Smooth muscle cell of trachea (primary cell): ENCODE data around the gene GNAS. TPM values are rescaled to one million over a fixed set of nuclear protein-coding genes. Genes with fewer than 3 reads are reported as not detected.

Experiments
- total RNA-seq: library from RNA; depleted of rRNA; stranded (reverse); fragments of >200 nt; gene quantifications from 2 replicates; pipeline ENCODE4 v1.2.1, GENCODE V29; 2014

Gene GNAS
- 497 and 565 TPM in 2 replicates for total RNA-seq

DNA sequence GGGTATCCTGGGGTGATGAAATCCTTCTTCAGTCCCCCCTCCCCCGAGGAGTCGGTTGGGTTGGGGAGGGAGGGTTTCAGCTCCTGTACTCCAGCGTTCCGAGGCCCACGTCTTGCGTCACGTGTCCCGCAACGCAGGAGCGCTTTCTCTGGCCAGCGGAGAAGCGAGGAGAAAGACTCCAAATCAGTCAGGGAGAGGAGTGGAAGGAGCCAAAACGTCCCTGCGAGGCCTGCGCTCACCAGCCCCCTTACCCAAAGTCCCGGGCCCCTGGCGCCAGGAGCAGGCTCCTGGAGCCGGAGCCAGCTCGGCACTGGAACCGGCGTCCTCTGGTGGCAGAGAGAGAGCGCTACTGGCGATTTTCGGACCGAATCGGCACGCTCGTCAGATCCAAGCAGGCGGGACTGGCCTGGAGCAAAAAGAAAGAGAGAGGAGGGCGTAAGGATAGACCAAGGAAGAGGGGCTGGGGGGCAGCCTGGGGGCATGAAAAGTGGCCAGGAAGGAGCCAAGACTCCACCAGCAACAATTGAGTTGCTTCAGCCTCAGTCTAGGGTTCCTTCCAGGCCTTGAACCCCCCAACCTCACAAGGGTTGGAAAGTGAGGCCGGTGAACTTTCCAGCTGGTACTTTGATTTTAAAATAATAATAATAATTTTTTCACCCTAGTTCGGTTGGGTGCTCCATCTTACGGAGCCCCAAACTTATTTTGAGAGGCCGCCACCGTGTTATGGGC is at the start of gene GNAS:
TSS of gene GNAS (plus strand) at position 174 of the 729 bp plus-strand sequence.

DNA sequence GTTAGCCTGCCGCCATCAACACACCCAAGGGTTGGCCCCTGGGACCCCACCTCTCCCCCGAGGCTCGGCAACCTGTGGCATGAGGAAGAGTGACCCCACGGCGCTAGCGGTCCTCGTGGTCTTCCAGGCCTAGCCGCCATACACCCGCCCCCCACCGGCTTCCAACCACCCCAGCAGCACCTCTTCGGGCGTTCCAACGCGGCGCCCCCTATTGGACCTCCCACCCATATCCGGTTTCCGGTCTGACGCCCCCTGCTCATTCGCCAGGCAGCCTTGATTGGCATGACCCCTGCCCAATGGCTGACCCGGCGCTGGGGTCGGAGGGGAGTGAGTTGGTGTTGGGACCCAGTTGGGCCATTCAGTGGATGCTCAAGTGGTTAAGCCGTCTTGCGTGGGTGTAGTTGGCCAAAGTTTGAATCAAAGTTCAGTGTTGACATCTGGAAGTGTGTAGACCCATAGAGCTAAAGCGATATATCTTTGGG is 1.8 kb upstream of the GNAS start, which contains the start of gene GNAS-AS1:
TSS of gene GNAS-AS1 (minus strand) at position 210 of the 482 bp plus-strand sequence.

Other genes starting within 250 kb of the GNAS start
- gene STX16, start 201.4 kb upstream of the GNAS start, total RNA-seq: 47.1 and 52.9 TPM in 2 replicates
- gene NPEPL1, start 159.9 kb upstream of the GNAS start, total RNA-seq: 23.0 and 27.6 TPM in 2 replicates
- gene GNAS-AS1, start 1.8 kb upstream of the GNAS start, total RNA-seq: 1.2 and 1.3 TPM in 2 replicates
- 57.6 and 67.2 TPM in 2 replicates for gene NELFCD, start 128.5 kb downstream of the GNAS start, total RNA-seq
- 136 and 168 TPM in 2 replicates for gene CTSZ, start 154.5 kb downstream of the GNAS start, total RNA-seq
- gene TUBB1, start 166.7 kb downstream of the GNAS start, total RNA-seq: not detected in 2 replicates
- gene ATP5F1E, start 179.6 kb downstream of the GNAS start, total RNA-seq: 23.2 and 27.6 TPM in 2 replicates
- gene PRELID3B, start 190.1 kb downstream of the GNAS start, total RNA-seq: 64.7 and 70.0 TPM in 2 replicates